HG03521 (cell line): Measurements from ENCODE around the gene ACTBL2.
"Not testable (repeated sequence)": the region's sequence is repeated elsewhere in the genome, so short reads cannot be mapped to it uniquely, and the experiment has no call there.

Experiments used
- ATAC-seq: cut with Tn5 transposase; IDR thresholded peaks from one replicate; pipeline ENCODE4 v1.9.1; 2021; ENCODE audit warnings: mild to moderate bottlenecking, moderate library complexity; ENCODE audit not compliant: unreplicated experiment

ACTBL2 gene

GRCh38 chr5:57494104-57495098 lies 11.8 kb upstream of the ACTBL2 start:
- no peak for ATAC-seq

DNA sequence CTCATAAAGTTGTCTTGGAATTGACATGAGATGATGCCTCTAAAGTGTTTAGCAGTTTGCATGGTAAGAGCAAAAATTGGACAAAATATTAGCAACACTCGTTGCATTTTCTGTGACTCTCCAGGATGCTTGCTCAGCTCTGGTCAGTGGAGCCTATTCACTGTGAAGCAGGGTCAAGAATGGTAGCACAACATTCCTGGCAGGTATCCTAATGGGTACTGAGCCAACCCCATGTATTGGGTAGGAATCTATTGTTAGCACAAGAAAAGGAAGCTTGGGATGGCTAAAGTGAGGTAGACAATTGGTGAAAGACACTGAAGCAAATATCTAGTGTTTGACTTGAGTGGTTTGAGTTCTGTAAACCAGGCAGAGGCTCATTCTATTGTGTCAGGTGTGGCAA lies 10.4 kb upstream of the ACTBL2 start:
- ATAC-seq = no peak

DNA sequence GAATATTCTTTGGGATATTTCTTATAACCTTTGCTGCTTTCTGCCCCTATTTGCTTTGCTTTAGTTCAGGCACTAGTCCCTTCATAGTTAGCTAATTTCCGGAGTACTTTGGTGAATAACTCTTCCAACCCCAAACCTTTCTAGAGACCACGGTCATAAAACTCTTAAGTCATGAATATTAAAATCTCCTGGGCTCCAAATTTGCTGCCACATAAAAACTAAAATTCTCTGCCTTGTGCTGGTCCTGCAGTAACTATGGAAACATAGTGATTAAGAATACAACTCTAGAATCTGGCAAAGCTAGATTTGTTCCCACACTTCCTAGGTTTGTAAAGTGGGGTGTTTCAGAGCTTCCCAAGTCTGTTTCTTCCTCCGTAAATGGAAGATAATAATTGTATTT lies 10.0 kb upstream of the ACTBL2 start:
- no peak for ATAC-seq

DNA sequence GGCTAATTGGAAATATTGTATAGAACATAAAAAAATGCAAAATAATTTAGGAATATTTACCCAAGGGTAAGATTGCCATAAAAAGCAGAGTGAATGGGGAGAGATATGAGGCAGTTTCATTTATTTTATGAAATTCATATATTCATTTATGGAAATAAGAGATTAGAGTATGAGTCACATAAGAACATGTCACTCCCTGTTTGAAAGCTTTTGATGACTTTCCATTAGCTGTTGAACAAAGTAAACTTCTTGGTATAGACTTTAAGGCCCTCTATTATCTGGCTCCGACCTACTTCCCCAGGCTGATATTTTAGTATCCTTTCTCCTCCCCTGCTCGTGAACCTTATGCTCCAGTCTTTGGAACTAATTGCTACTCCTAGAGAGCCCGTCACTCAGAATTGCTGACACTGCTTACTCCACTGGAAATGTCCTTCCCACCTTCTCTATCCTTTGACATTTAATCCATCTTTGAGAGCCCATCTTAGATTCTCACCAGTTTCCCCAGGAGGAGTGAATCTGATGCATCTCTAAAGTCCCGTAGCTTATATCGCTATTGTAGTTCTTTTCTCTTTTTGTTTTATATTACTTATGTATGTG lies 8.9 kb upstream of the ACTBL2 start:
- ATAC-seq = no peak

GRCh38 chr5:57488215-57488955 lies 5.8 kb upstream of the ACTBL2 start:
- ATAC-seq = no peak

DNA sequence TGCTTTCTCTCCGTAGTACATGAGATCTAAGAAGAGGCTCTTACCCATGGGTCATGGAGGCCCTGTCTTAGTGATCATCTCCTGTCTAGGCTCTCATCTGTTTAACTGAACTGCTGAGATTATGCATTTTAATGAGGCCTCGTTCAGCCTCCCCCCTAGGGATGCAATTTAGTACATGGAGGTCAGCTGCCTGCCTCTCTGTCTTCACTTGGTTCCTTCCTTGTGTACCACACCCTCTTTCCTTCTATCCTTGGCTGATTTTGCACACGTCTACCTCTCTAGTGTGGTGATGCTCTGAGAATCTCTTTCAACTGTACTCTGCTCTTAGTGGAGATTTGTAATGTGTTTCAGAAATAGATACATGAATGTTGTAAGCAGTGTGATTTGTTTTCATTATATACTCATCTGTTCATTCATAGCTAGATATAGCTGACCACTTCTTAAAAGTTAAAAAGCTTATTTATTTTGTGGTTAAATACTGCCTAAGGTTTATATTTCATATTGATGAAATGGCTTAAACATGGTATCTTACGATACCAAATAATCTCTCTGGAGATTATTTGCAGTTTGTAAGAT lies 3.5 kb upstream of the ACTBL2 start:
- ATAC-seq = no peak

DNA sequence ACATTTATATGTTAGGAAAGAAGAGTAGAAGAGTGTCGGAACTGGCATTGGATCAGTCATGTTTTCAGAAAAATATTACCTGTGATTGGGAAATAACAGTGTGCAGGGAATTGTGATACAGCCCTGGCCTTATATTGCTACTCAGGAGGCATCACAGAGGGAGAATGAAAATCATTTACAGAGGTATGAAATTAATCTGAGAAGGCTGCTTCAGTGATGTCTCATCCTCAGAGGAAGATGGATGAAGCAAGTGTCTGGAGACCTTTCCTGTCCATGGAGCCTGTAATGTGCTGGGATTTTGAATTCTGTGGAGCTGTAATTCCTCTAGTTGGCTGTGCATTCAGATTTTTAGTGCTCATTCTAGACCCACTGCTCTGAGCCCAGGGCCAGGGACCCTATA lies 3.8 kb downstream of the ACTBL2 start:
- no peak for ATAC-seq

- ATAC-seq = no peak
Measured at GRCh38 chr5:57476601-57477056, 6.0 kb downstream of the ACTBL2 start.

- no peak for ATAC-seq
Measured at GRCh38 chr5:57470339-57470738, 12.3 kb downstream of the ACTBL2 start.

DNA sequence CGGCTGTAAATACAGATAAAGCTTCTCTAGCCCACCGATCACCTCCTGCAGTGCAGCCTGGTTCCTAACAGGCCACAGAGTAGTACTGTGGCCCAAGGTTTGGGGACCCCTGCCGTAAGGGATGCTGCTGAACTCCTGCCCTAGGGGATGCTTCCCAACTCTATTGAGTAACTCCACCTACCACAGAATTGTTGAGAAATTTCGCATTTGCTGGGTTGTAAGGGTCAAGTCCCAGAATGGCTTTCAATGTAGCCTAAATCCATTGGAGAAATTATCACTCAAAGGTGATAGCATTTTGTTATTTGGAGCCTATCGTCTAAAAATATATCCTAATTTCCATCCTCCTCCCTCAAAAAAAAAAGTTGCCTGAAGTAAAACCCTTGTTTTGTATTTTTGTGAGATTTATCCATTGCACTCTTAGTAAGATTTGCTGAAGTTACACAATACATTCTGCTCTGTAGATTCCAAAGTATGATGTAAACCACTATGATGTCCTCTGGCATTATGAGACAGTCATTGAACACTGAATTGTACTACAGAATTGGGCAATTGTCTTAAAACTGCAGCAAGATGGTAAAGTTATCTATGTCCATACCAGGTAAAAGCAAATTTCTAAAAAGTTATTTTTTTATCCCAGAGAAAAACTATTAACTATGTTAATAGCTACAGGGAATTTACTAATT lies 14.0 kb downstream of the ACTBL2 start:
- no peak for ATAC-seq

DNA sequence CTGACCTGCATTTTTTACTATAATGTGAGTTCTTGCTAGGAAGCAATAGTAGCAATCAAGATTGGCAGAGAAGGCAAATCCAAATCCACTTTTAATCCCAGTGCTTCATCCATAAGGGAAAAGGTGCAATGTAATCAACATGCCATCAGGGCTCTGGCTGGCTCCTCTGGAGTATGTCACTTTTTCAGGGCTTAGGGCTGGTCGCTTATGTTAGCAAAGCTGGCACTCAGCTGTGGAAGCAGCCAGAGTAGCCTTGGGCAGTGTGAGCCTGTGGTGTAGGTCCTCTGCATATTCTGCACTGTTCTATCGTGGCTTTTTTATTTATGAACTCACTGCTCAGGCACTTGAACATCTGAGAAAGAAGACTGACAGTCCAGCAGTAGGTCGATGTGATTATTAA lies 16.1 kb downstream of the ACTBL2 start:
- no peak for ATAC-seq

GRCh38 chr5:57460056-57460455 lies 22.6 kb downstream of the ACTBL2 start:
- ATAC-seq = not testable (repeated sequence)

- ATAC-seq = no peak
Measured at GRCh38 chr5:57458443-57458842, 24.2 kb downstream of the ACTBL2 start.

GRCh38 chr5:57456531-57457135 lies 26.0 kb downstream of the ACTBL2 start:
- no peak for ATAC-seq

DNA sequence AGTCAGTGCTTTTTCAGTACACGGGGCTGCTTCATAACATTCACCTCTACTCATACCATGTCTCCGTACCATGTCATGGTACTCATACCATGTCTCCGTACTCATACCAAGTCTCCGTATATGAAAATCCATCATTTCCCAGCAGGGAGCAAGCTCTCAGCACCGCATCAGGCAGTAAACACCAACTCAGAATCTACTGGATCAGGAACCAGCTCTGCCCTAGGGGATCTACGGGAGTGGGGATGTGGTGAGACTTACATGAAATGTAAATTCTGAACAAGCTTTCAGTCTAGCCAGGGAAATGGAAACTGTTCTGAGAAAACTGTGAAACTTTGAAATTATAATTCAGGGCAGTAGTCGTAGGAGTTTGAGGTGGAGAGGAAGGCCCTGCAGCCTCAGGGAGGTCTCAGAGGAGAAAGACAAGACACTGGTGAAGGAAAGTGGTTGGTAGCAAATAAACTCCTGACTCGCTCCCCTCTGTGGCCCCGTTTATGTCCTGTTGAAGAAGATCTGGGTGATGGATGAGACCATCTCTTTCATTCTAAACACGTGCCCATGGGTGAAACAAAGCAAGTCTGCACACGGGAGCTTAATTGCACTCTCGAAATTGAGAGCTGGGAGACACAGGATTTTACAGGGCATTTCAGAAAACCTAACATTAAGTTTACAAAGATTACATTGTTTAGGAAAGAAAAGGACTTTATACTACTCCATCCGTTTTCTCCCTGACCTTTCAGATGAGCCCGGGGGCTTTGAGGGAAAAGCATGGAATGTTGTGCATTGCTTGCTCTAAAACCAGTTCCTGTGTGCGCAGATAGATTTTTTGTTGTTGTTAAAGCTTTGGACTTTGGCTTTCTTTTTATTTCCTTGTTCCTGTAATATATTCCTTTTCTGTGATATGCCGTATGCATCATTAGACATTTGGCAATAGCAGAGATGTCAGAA lies 26.8 kb downstream of the ACTBL2 start:
- ATAC-seq = no peak

DNA sequence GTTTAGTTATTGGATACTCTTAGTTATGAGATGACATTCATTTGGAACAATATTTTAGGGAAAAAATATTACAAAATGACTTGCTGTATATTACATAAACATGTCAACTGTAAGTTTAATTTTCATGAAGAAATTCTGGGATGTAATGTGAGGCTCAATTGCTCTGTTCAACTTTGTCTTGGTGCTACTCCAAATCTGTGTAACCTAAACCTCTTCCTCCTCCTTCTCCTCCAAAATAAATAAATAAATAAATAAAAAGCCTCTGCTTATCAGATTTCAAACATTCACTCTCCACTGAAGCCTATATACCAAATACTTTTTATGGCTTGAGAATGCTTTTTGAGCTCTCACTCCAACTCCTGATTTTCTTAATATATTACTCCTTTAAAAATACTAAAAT lies 27.7 kb downstream of the ACTBL2 start:
- ATAC-seq = no peak

DNA sequence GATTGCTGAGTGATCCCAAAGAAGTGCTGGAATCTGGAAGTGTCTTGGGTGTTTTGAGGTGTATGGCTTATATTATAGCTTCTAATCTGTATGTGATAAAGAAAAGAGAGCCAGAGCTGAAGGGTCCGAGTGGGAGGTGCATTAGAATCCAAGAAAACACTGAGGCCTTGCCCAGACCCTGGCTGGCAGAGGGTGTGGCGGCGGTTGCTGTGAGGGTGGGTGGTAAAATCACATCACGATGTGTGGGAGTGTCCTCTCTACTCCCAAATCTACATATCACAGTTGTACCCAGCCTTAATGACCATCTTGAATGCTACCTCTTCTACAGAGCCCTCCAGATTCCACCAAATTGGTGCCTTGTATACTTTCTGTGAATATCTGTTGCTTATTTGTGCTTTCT lies 28.9 kb downstream of the ACTBL2 start:
- no peak for ATAC-seq

GRCh38 chr5:57452885-57453284 lies 29.7 kb downstream of the ACTBL2 start:
- ATAC-seq = no peak
